H1 (cell line): Measurements from ENCODE around the gene BBC3. TPM values are rescaled to one million over a fixed set of nuclear protein-coding genes. Genes with fewer than 3 reads are reported as not detected.
A peak's percentile ranks its signal among the peaks of the same experiment; 100 is the strongest.

ENCODE experiments used
- CTCF ChIA-PET: fragments of 300-600 bp; sonication (Branson Sonifier 250); formaldehyde crosslinking; loops from one replicate; lab custom pipeline; 2021; ENCODE audit not compliant: partially characterized antibody; lab: Charles Lee
- POLR2A ChIA-PET: fragments of 300-600 bp; sonication (Branson Sonifier 250); formaldehyde crosslinking; loops from one replicate; lab custom pipeline; 2021; ENCODE audit warnings: inconsistent platforms; ENCODE audit not compliant: partially characterized antibody; lab: Charles Lee
- DNase-seq, 2 experiments: peaks; one replicate each; pipeline versions ENCODE4 v3.0.0 to v3.0.0-alpha.2; 2010 to 2022; ENCODE audit warnings: low spot score in 2 of 2, low read depth in 1 of 2, mixed read lengths in 1 of 2
- FAIRE-seq: peaks from 2 replicates; lab custom pipeline; 2011; peaks lifted over from hg19 to GRCh38; lab: Jason Lieb, UNC
- H2AFZ ChIP-seq: 2 replicates; pipeline ENCODE4 v1.8.1; 2012; ENCODE audit warnings: low read length, inconsistent platforms
- H2AK5ac ChIP-seq: 2 replicates; pipeline ENCODE4 v1.6.1; 2013; ENCODE audit warnings: low read depth, low read length
- H2BK120ac ChIP-seq: replicated peaks from 2 replicates; pipeline ENCODE3; 2013; ENCODE audit warnings: low read depth, low read length, inconsistent platforms
- H2BK12ac ChIP-seq: 2 replicates; pipeline ENCODE4 v1.6.1; 2013; ENCODE audit warnings: low read depth, low read length
- H2BK15ac ChIP-seq: 2 replicates; pipeline ENCODE4 v1.6.1; 2013; ENCODE audit warnings: low read length
- H2BK20ac ChIP-seq: 2 replicates; pipeline ENCODE4 v1.6.1; 2013; ENCODE audit warnings: low read length
- H2BK5ac ChIP-seq: 2 replicates; pipeline ENCODE4 v1.6.1; 2013; ENCODE audit warnings: low read depth, low read length
- H3K14ac ChIP-seq: 2 replicates; pipeline ENCODE4 v1.6.1; 2013; ENCODE audit warnings: inconsistent platforms; ENCODE audit not compliant: insufficient read length
- H3K18ac ChIP-seq: 2 replicates; pipeline ENCODE4 v1.6.1; 2013; ENCODE audit warnings: low read length; ENCODE audit errors: extremely low read depth
- H3K23ac ChIP-seq: 2 replicates; pipeline ENCODE4 v1.6.1; 2013; ENCODE audit warnings: inconsistent platforms; ENCODE audit not compliant: insufficient read length
- H3K23me2 ChIP-seq: 2 replicates; pipeline ENCODE4 v1.6.1; 2013; ENCODE audit warnings: low read depth, low read length
- H3K27ac ChIP-seq: 2 replicates; pipeline ENCODE4 v1.6.1; 2011; ENCODE audit warnings: low read depth, low read length, inconsistent platforms
- H3K27me3 ChIP-seq, 4 experiments: replicated peaks in 1 of 4; 1 replicate in 1 of 4; 2 replicates in 3 of 4; pipeline versions ENCODE4 v1.6.1 to v1.8.1; 2011 to 2013; ENCODE audit warnings: low read length in 3 of 4, mild to moderate bottlenecking in 3 of 4, inconsistent platforms in 2 of 4, mixed read lengths in 2 of 4, moderate library complexity in 1 of 4; ENCODE audit not compliant: control insufficient read depth in 3 of 4, insufficient read depth in 3 of 4; ENCODE audit errors: extremely low read depth in 1 of 4
- H3K36me3 ChIP-seq, 4 experiments: 2 replicates each; pipeline versions ENCODE4 v1.6.1 to v1.8.1; 2011 to 2013; ENCODE audit warnings: mild to moderate bottlenecking in 4 of 4, low read length in 3 of 4, moderate library complexity in 2 of 4, control low read depth in 1 of 4, inconsistent platforms in 1 of 4; ENCODE audit not compliant: insufficient read depth in 4 of 4, control insufficient read depth in 2 of 4
- H3K4ac ChIP-seq: replicated peaks from 2 replicates; pipeline ENCODE3; 2013; ENCODE audit warnings: low read length, low read depth, mixed read lengths, inconsistent platforms; ENCODE audit not compliant: insufficient read length
- H3K4me1 ChIP-seq, 4 experiments: replicated peaks in 1 of 4; 1 replicate in 1 of 4; 2 replicates in 3 of 4; pipeline versions ENCODE4 v1.6.1 to v1.8.1; 2011 to 2013; ENCODE audit warnings: low read length in 3 of 4, inconsistent platforms in 2 of 4, mixed read lengths in 1 of 4; ENCODE audit not compliant: insufficient read depth in 4 of 4, control insufficient read depth in 3 of 4
- H3K4me2 ChIP-seq, 2 experiments: 2 replicates each; pipeline versions ENCODE4 v1.6.1 to v1.8.1; 2011 to 2013; ENCODE audit warnings: low read depth in 2 of 2, low read length in 2 of 2, control low read depth in 1 of 2, inconsistent platforms in 1 of 2, mild to moderate bottlenecking in 1 of 2; ENCODE audit not compliant: insufficient read depth in 1 of 2
- H3K4me3 ChIP-seq, 4 experiments: fragments of 200-600, 300-600 bp in 1 of 4; sonication (generic), shearing (Covaris generic), sonication (Bioruptor Twin) in 1 of 4; 2 replicates each; pipeline versions ENCODE4 v1.5.1 to v1.8.1; 2011 to 2016; ENCODE audit warnings: low read length in 4 of 4, low read depth in 3 of 4, control low read depth in 2 of 4, inconsistent platforms in 2 of 4, mild to moderate bottlenecking in 2 of 4, mixed read lengths in 1 of 4, moderate library complexity in 1 of 4; ENCODE audit not compliant: insufficient read depth in 2 of 4; ENCODE audit errors: extremely low read depth in 1 of 4
- H3K56ac ChIP-seq: replicated peaks from 2 replicates; pipeline ENCODE3; 2013; ENCODE audit warnings: low read depth, mild to moderate bottlenecking, mixed read lengths, low read length, inconsistent platforms; ENCODE audit not compliant: insufficient read length
- H3K79me1 ChIP-seq: 2 replicates; pipeline ENCODE4 v1.6.1; 2013; ENCODE audit warnings: low read depth, low read length, control low read depth
- H3K79me2 ChIP-seq, 2 experiments: 2 replicates each; pipeline versions ENCODE4 v1.6.1 to v1.8.1; 2012 to 2013; ENCODE audit warnings: low read length in 2 of 2, mild to moderate bottlenecking in 2 of 2, inconsistent platforms in 1 of 2; ENCODE audit not compliant: insufficient read depth in 2 of 2, control insufficient read depth in 1 of 2
- H3K9ac ChIP-seq, 4 experiments: replicated peaks in 1 of 4; 1 replicate in 1 of 4; 2 replicates in 3 of 4; pipeline versions ENCODE4 v1.6.1 to v1.8.1; 2011 to 2013; ENCODE audit warnings: low read depth in 3 of 4, low read length in 3 of 4, control low read depth in 2 of 4, mild to moderate bottlenecking in 2 of 4, moderate library complexity in 2 of 4, inconsistent platforms in 1 of 4; ENCODE audit errors: extremely low read depth in 1 of 4
- H3K9me3 ChIP-seq, 2 experiments: 2 replicates each; pipeline versions ENCODE4 v1.6.1 to v1.8.1; 2012 to 2013; ENCODE audit warnings: mild to moderate bottlenecking in 2 of 2, moderate library complexity in 2 of 2, control low read depth in 1 of 2, inconsistent platforms in 1 of 2, low read depth in 1 of 2, low read length in 1 of 2, mixed read lengths in 1 of 2; ENCODE audit not compliant: insufficient read depth in 2 of 2
- H4K20me1 ChIP-seq, 2 experiments: replicated peaks in 1 of 2; 2 replicates each; pipeline versions ENCODE3 to v1.8.1; 2011 to 2013; ENCODE audit warnings: inconsistent platforms in 2 of 2, low read length in 2 of 2, mild to moderate bottlenecking in 1 of 2; ENCODE audit not compliant: insufficient read depth in 2 of 2, control insufficient read depth in 1 of 2
- H4K5ac ChIP-seq: 2 replicates; pipeline ENCODE4 v1.6.1; 2013; ENCODE audit warnings: low read length, low read depth, mixed read lengths, inconsistent platforms; ENCODE audit not compliant: insufficient read length
- H4K8ac ChIP-seq: 2 replicates; pipeline ENCODE4 v1.8.0; 2013; ENCODE audit warnings: mild to moderate bottlenecking, moderate library complexity, low read length, inconsistent platforms; ENCODE audit not compliant: insufficient read depth; ENCODE audit errors: extremely low read depth
- H4K91ac ChIP-seq: replicated peaks from 2 replicates; pipeline ENCODE3; 2013; ENCODE audit warnings: low read length, mixed read lengths, inconsistent platforms; ENCODE audit not compliant: insufficient read length
- WGBS, 2 experiments: shearing (Covaris generic) in 1 of 2; methylation state at CpG; one replicate each; pipeline versions ENCODE4 v1.1.6 to v1.1.7; 2013 to 2015; ENCODE audit warnings: low lambda C conversion rate in 2 of 2, mixed read lengths in 2 of 2, inconsistent platforms in 1 of 2, low coverage in 1 of 2, missing lambda C conversion rate in 1 of 2; ENCODE audit not compliant: insufficient replicate concordance in 2 of 2, insufficient coverage in 1 of 2, insufficient read length in 1 of 2; ENCODE audit errors: extremely low coverage in 1 of 2, missing lambda C conversion rate in 1 of 2; 5-methylcytosine and 5-hydroxymethylcytosine counted together
- polyA plus RNA-seq, 7 experiments: library from polyadenylated mRNA; depleted of rRNA in 3 of 7; stranded (reverse) in 5 of 7; unstranded in 2 of 7; fragments of >200 nt in 5 of 7; fragments of 200-250 nt in 2 of 7; gene quantifications; 1 replicate in 5 of 7; 2 replicates in 1 of 7; 4 replicates in 1 of 7; pipeline versions ENCODE4 v1.2.1 to v1.2.3, GENCODE V29; 2011 to 2013; ENCODE audit warnings: missing spikeins in 2 of 7, mixed read lengths in 2 of 7
- total RNA-seq: library from RNA; stranded (reverse); fragmentation: NEBNext Ultra II Directional; extraction: Animal tissue kit (Norgen Biotek cat#: 25700); gene quantifications from 2 replicates; pipeline ENCODE4 v1.2.1, GENCODE V29; 2021

The BBC3 gene
- total and polyA plus RNA-seq, 2 of the 8 experiments (the other 6 are each of a cell fraction or from before 2014, with no cell fraction given): 13.2 to 21.6 TPM

- Histone ChIP-seq H3K4me3 (peak overlapping the region; percentile 36 to 99 (median 72)), H4K20me1 (peaks cover 14 to 22% of the 10 kb centered on the region in 2 experiments), H3K27ac (peak overlapping the region; percentile 82), H4K8ac (peak overlapping the region; percentile 86; the same call in 1 of the 2 replicates), H3K9me3 (no peaks in the 10 kb centered on the region), H3K36me3 (peaks cover 0 to 7% (median 1%) of the 10 kb centered on the region in 4 experiments; a peak in 4 of 8 replicates), H3K23me2 (peaks cover 33% of the 10 kb centered on the region), H3K14ac (no peak overlapping the region), H2AFZ (no peak overlapping the region), H3K4me2 (peak overlapping the region; percentile 81 to 94), H2BK5ac (peak overlapping the region; percentile 96), H3K4ac (peak overlapping the region; percentile 99), H2BK15ac (peak overlapping the region; percentile 72; the same call in 1 of the 2 replicates), H3K56ac (peak overlapping the region; percentile 96), H2BK120ac (peak overlapping the region; percentile 98), H2BK12ac (peak overlapping the region; percentile 71), H2BK20ac (0 out of 2 replicates have a peak overlapping the region, but pooled peaks have one; percentile 3), H4K91ac (peak overlapping the region; percentile 99), H4K5ac (peak overlapping the region; percentile 82), H3K79me2 (peaks cover 5 to 40% of the 10 kb centered on the region in 2 experiments; a peak in 2 of 4 replicates), H3K23ac (no peak overlapping the region), H3K79me1 (peaks cover 16% of the 10 kb centered on the region), H3K18ac (peak overlapping the region; percentile 98), H3K4me1 (peaks cover 10 to 37% (median 21%) of the 10 kb centered on the region in 4 experiments), H3K9ac (peak overlapping the region; percentile 55 to 82 (median 59)), H2AK5ac (no peak overlapping the region), H3K27me3 (no peaks in the 10 kb centered on the region; a peak in 1 of 7 replicates)
- ChIA-PET POLR2A (interaction anchor here (0.6 to 8.2 kb wide), 35 partner anchors 9 to 365 kb away, joined by 3 to 195 read pairs (median 5); partner anchors contain the start of genes CCDC9, DHX34, INAFM1 and ZC3H4), CTCF (interaction anchor here (0.7 to 11.9 kb wide), 5 partner anchors 13 to 128 kb away, joined by 3 to 152 read pairs (median 3); no protein-coding TSS in a partner anchor)
- FAIRE-seq: no peak
- WGBS, 2 experiments: 4% methylated on average over 45 of the region's 56 CpGs; no CpG with 5 or more reads in 1 of the 2 experiments
- DNase-seq: peak in 1 of 2 experiments; percentile 69
Measured at GRCh38 chr19:47226426-47227351, 4.3 kb downstream of the BBC3 start.
